Neuronal stem cell (in vitro differentiated cells): Measurements from ENCODE around the gene MTRFR.
"Not testable (repeated sequence)": the region's sequence is repeated elsewhere in the genome, so short reads cannot be mapped to it uniquely, and the experiment has no call there.

Experiments
- DNase-seq: peaks from one replicate; pipeline ENCODE4 v3.0.0-alpha.2; 2013; ENCODE audit warnings: low spot score
- H2AFZ ChIP-seq: one replicate; pipeline ENCODE4 v1.6.1; 2013; ENCODE audit warnings: mild to moderate bottlenecking, low read length, inconsistent platforms
- H2AK5ac ChIP-seq: 2 replicates; pipeline ENCODE4 v1.6.1; 2013; ENCODE audit warnings: low read depth, mild to moderate bottlenecking, inconsistent platforms, low read length, moderate library complexity, mixed read lengths
- H2BK120ac ChIP-seq: 2 replicates; pipeline ENCODE4 v1.6.1; 2013; ENCODE audit warnings: low read depth, mild to moderate bottlenecking, inconsistent platforms, low read length, moderate library complexity, mixed read lengths
- H2BK12ac ChIP-seq: one replicate; pipeline ENCODE4 v1.6.1; 2013; ENCODE audit warnings: low read length, inconsistent platforms
- H2BK15ac ChIP-seq: 2 replicates; pipeline ENCODE4 v1.6.1; 2013; ENCODE audit warnings: mild to moderate bottlenecking, low read length, inconsistent platforms, mixed read lengths
- H2BK5ac ChIP-seq: one replicate; pipeline ENCODE4 v1.6.1; 2013; ENCODE audit warnings: inconsistent platforms, mild to moderate bottlenecking, low read length, moderate library complexity
- H3K14ac ChIP-seq: one replicate; pipeline ENCODE4 v1.6.1; 2013; ENCODE audit warnings: low read length, inconsistent platforms
- H3K18ac ChIP-seq: 2 replicates; pipeline ENCODE4 v1.6.1; 2013; ENCODE audit warnings: low read length, inconsistent platforms
- H3K23ac ChIP-seq: 2 replicates; pipeline ENCODE4 v1.6.1; 2013; ENCODE audit warnings: low read depth, mild to moderate bottlenecking, mixed read lengths, low read length, inconsistent platforms; ENCODE audit not compliant: poor library complexity
- H3K27ac ChIP-seq: replicated peaks from 3 replicates; pipeline ENCODE4 v1.5.1; 2013; ENCODE audit warnings: low read length, inconsistent platforms
- H3K27me3 ChIP-seq, 3 experiments: 2 replicates each; pipeline ENCODE4 v1.6.1; 2013; ENCODE audit warnings: low read length in 3 of 3, mild to moderate bottlenecking in 2 of 3, inconsistent platforms in 1 of 3, low read depth in 1 of 3, mixed read lengths in 1 of 3, moderate library complexity in 1 of 3; ENCODE audit not compliant: control insufficient read depth in 3 of 3, insufficient read depth in 3 of 3
- H3K36me3 ChIP-seq, 2 donors: replicated peaks in 1 of 2; 2 replicates each; pipeline ENCODE4 v1.6.1; 2013; ENCODE audit warnings: low read length in 2 of 2; ENCODE audit not compliant: control insufficient read depth in 2 of 2, insufficient read depth in 2 of 2
- H3K4ac ChIP-seq: 2 replicates; pipeline ENCODE4 v1.6.1; 2013; ENCODE audit warnings: inconsistent platforms, mild to moderate bottlenecking, low read length, moderate library complexity
- H3K4me1 ChIP-seq, 2 donors: 1 replicate in 1 of 2; 2 replicates in 1 of 2; pipeline ENCODE4 v1.6.1; 2013; ENCODE audit warnings: low read length in 2 of 2, low read depth in 1 of 2; ENCODE audit not compliant: control insufficient read depth in 2 of 2, insufficient read depth in 1 of 2
- H3K4me2 ChIP-seq: one replicate; pipeline ENCODE4 v1.6.1; 2013; ENCODE audit warnings: mild to moderate bottlenecking, low read length, inconsistent platforms; ENCODE audit not compliant: insufficient read depth, poor library complexity, severe bottlenecking
- H3K4me3 ChIP-seq, 2 donors: 2 replicates each; pipeline ENCODE4 v1.5.1; 2013; ENCODE audit warnings: low read length in 2 of 2, mild to moderate bottlenecking in 2 of 2, inconsistent platforms in 1 of 2, moderate library complexity in 1 of 2
- H3K79me1 ChIP-seq: one replicate; pipeline ENCODE4 v1.6.1; 2013; ENCODE audit warnings: low read depth, mild to moderate bottlenecking, inconsistent platforms, low read length, moderate library complexity
- H3K9ac ChIP-seq: one replicate; pipeline ENCODE4 v1.6.1; 2013; ENCODE audit warnings: mild to moderate bottlenecking, low read depth, low read length, inconsistent platforms; ENCODE audit not compliant: poor library complexity
- H3K9me3 ChIP-seq, 2 donors: replicated peaks in 1 of 2; 2 replicates each; pipeline versions ENCODE3 to v1.6.1; 2013; ENCODE audit warnings: low read length in 2 of 2, mild to moderate bottlenecking in 2 of 2, inconsistent platforms in 1 of 2, low read depth in 1 of 2, mixed read lengths in 1 of 2, moderate library complexity in 1 of 2; ENCODE audit not compliant: control insufficient read depth in 2 of 2, insufficient read depth in 1 of 2
- H4K8ac ChIP-seq: one replicate; pipeline ENCODE4 v1.6.1; 2013; ENCODE audit warnings: low read depth, mild to moderate bottlenecking, inconsistent platforms, low read length, moderate library complexity
- H4K91ac ChIP-seq: one replicate; pipeline ENCODE4 v1.6.1; 2013; ENCODE audit warnings: low read length, low read depth, mild to moderate bottlenecking, inconsistent platforms; ENCODE audit not compliant: poor library complexity
- WGBS, 2 donors: extraction: QIAGEN DNeasy Blood & Tissue Kit; methylation state at CpG; one replicate each; pipeline ENCODE4 v1.1.7; 2013; ENCODE audit warnings: missing lambda C conversion rate in 2 of 2, mixed read lengths in 1 of 2; ENCODE audit not compliant: insufficient read length in 2 of 2, insufficient replicate concordance in 1 of 2; ENCODE audit errors: extremely low coverage in 2 of 2; 5-methylcytosine and 5-hydroxymethylcytosine counted together

Gene MTRFR

DNA sequence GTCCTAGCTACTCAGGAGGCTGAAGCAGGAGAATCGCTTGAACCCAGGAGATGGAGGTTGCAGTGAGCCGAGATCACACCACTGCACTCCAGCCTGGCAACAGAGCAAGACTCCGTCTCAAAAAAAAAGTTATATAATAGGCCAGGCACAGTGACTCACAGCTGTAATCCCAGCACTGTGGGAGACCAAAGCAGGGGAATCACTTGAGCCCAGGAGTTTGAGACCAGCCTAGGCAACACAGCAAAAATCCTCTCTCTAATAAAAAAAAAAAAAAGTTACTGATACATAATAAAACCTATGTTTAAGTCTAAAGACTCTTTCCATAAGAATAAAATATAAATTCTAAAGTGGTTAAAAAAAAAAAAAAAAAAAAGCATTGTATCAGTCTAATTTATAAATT is 26.4 kb upstream of the MTRFR start:
- H2BK15ac ChIP-seq, H2AFZ ChIP-seq, H3K4me2 ChIP-seq, H2AK5ac ChIP-seq, H3K4ac ChIP-seq, H3K27ac ChIP-seq, H3K4me1 ChIP-seq, H3K9me3 ChIP-seq, H4K91ac ChIP-seq, H3K79me1 ChIP-seq, H3K23ac ChIP-seq, H2BK120ac ChIP-seq, H4K8ac ChIP-seq, H3K18ac ChIP-seq, H3K9ac ChIP-seq, H2BK5ac ChIP-seq, H3K27me3 ChIP-seq, H3K4me3 ChIP-seq, H3K14ac ChIP-seq, DNase-seq, H2BK12ac ChIP-seq: not testable (repeated sequence)
- H3K36me3 ChIP-seq = peaks cover 16 to 91% of the 10 kb centered on the region in 2 donors
- WGBS, 2 donors = no CpG with 5 or more reads among the region's 3 CpGs

DNA sequence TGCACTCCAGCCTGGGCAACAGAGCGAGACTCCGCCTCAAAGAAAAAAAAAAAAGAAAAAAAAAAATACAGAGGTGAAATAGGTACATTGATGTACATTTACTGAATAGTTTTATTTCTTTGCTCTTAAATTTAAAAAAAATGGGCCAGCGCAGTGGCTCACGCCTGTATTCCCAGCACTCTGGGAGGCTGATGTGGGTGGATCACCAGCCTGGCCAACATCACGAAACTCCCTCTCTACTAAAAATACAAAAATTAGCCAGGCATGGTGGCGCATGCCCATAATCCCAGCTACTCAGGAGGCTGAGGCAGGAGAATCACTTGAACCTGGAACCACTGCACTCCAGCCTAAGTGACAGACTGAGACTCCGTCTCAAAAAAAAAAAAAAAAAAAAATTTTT is 25.4 kb upstream of the MTRFR start:
- not testable (repeated sequence) for H3K4ac ChIP-seq, DNase-seq, H3K4me2 ChIP-seq, H3K4me1 ChIP-seq, H4K8ac ChIP-seq, H3K27ac ChIP-seq, H2BK120ac ChIP-seq, H3K23ac ChIP-seq, H4K91ac ChIP-seq, H2BK15ac ChIP-seq, H3K14ac ChIP-seq, H2BK5ac ChIP-seq, H3K79me1 ChIP-seq, H3K27me3 ChIP-seq, H2BK12ac ChIP-seq, H3K9ac ChIP-seq, H3K4me3 ChIP-seq, H2AK5ac ChIP-seq, H3K18ac ChIP-seq, H2AFZ ChIP-seq, H3K9me3 ChIP-seq
- WGBS, 2 donors = no CpG with 5 or more reads among the region's 7 CpGs
- H3K36me3 ChIP-seq = peaks cover 13 to 88% of the 10 kb centered on the region in 2 donors

GRCh38 chr12:123223241-123223668 is 10.0 kb upstream of the MTRFR start:
- no peak for DNase-seq
- H3K4me2 ChIP-seq = no peak overlapping the region
- H2BK5ac ChIP-seq = no peak overlapping the region
- H2BK120ac ChIP-seq = no peak overlapping the region
- no peak overlapping the region for H3K27ac ChIP-seq
- no peak overlapping the region for H4K8ac ChIP-seq
- H3K4me3 ChIP-seq = no peak overlapping the region
- H3K18ac ChIP-seq = no peak overlapping the region
- H3K4me1 ChIP-seq = peaks cover 0 to 5% of the 10 kb centered on the region in 2 donors
- no CpG with 5 or more reads among the region's 11 CpGs for WGBS, 2 donors
- no peak overlapping the region for H2BK12ac ChIP-seq
- H2AFZ ChIP-seq = no peak overlapping the region
- H4K91ac ChIP-seq = no peak overlapping the region
- H2BK15ac ChIP-seq = no peak overlapping the region
- no peak overlapping the region for H2AK5ac ChIP-seq
- no peak overlapping the region for H3K14ac ChIP-seq
- peaks cover 13 to 89% of the 10 kb centered on the region in 2 donors for H3K36me3 ChIP-seq
- no peaks in the 10 kb centered on the region for H3K27me3 ChIP-seq
- H3K9me3 ChIP-seq = no peaks in the 10 kb centered on the region
- peaks cover 3% of the 10 kb centered on the region for H3K79me1 ChIP-seq
- H3K9ac ChIP-seq = no peak overlapping the region
- H3K23ac ChIP-seq = no peak overlapping the region
- no peak overlapping the region for H3K4ac ChIP-seq

DNA sequence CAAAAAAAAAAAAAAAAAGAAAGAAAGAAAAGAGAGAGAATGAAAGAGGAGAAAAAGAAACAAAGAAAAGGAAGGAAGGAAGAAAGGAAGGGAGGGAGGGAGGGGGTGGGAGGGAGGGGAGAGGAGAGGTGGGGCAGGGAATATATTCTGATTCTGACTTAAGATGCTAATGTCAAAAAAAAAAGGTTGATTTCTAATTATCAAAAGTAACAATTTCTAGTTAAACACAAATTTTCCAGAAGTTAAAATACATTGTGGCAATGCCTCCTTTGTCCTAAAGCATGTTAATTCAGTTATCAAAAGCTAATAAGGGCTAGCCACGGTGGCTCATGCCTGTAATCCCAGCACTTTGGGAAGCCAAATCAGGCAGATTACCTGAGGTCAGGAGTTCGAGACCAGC is 7.8 kb upstream of the MTRFR start:
- no CpG with 5 or more reads among the region's 2 CpGs for WGBS, 2 donors
- H3K9ac ChIP-seq = no peak overlapping the region
- no peak overlapping the region for H3K14ac ChIP-seq
- H4K8ac ChIP-seq = no peak overlapping the region
- H2AFZ ChIP-seq = no peak overlapping the region
- no peak overlapping the region for H3K4ac ChIP-seq
- H3K27me3 ChIP-seq = no peaks in the 10 kb centered on the region
- no peak overlapping the region for H3K27ac ChIP-seq
- H3K4me2 ChIP-seq = no peak overlapping the region
- peaks cover 15 to 89% of the 10 kb centered on the region in 2 donors for H3K36me3 ChIP-seq
- H3K9me3 ChIP-seq = no peaks in the 10 kb centered on the region
- no peak overlapping the region for H2BK12ac ChIP-seq
- no peak overlapping the region for H3K4me3 ChIP-seq
- peaks cover 3% of the 10 kb centered on the region for H3K79me1 ChIP-seq
- no peak overlapping the region for H2BK5ac ChIP-seq
- H2BK120ac ChIP-seq = no peak overlapping the region
- no peak overlapping the region for H2BK15ac ChIP-seq
- no peak overlapping the region for H3K23ac ChIP-seq
- H2AK5ac ChIP-seq = no peak overlapping the region
- no peak for DNase-seq
- no peak overlapping the region for H3K18ac ChIP-seq
- H4K91ac ChIP-seq = no peak overlapping the region
- H3K4me1 ChIP-seq = peaks cover 0 to 5% of the 10 kb centered on the region in 2 donors
